Breast epithelium (tissue), 4 donors: ENCODE results near the gene NUDT19. TPM values are rescaled to one million over a fixed set of nuclear protein-coding genes. Genes with fewer than 3 reads are reported as not detected.
A peak's percentile ranks its signal among the peaks of the same experiment; 100 is the strongest.

Experiments
- DNase-seq, 2 donors: peaks; one replicate each; pipeline ENCODE4 v3.0.0-alpha.2; 2019; ENCODE audit warnings: low spot score in 2 of 2
- H3K27ac ChIP-seq, 2 donors: fragments of 200-600 bp; sonication (generic) in 1 of 2; one replicate each; pipeline ENCODE4 v1.5.1; 2016 to 2019; ENCODE audit warnings: mild to moderate bottlenecking in 1 of 2
- H3K27me3 ChIP-seq, 2 donors: fragments of 200-600 bp; sonication (generic) in 1 of 2; one replicate each; pipeline versions ENCODE4 v1.5.1 to v1.6.0; 2017 to 2019; ENCODE audit warnings: control low read depth in 1 of 2, mild to moderate bottlenecking in 1 of 2
- H3K36me3 ChIP-seq: fragments of 200-600 bp; one replicate; pipeline ENCODE4 v1.5.1; 2019
- H3K4me1 ChIP-seq, 2 donors: fragments of 200-600 bp; sonication (generic); one replicate each; pipeline ENCODE4 v1.5.1; 2016 to 2019; ENCODE audit warnings: control low read depth in 1 of 2
- H3K4me3 ChIP-seq, 3 donors: fragments of 200-600 bp; sonication (generic); 1 replicate in 2 of 3; 2 replicates in 1 of 3; pipeline ENCODE4 v1.5.1; 2016 to 2019; ENCODE audit warnings: mild to moderate bottlenecking in 3 of 3, moderate library complexity in 2 of 3
- H3K9me3 ChIP-seq, 2 donors: fragments of 200-600 bp; sonication (generic) in 1 of 2; one replicate each; pipeline ENCODE4 v1.5.1; 2016 to 2019; ENCODE audit warnings: control low read depth in 1 of 2
- POLR2A ChIP-seq: fragments of 450-650 bp; IDR thresholded peaks from one replicate; pipeline ENCODE4 v1.6.1; 2016; ENCODE audit warnings: antibody characterized with exemption, mild to moderate bottlenecking, moderate library complexity
- POLR2AphosphoS5 ChIP-seq, 3 donors: sonication (generic); formaldehyde crosslinking; IDR thresholded peaks; one replicate each; pipeline ENCODE4 v1.6.1; 2017; ENCODE audit warnings: antibody characterized with exemption in 3 of 3
- intact Hi-C: fragments of 100-400 bp; cut with DNase I; formaldehyde crosslinking; loops from one replicate; pipeline ENCODE4 v1.15.1; 2023; ENCODE audit warnings: low total_unique reads
- total RNA-seq, 3 donors: library from RNA; depleted of rRNA; stranded (reverse); fragments of >200 nt; gene quantifications; one replicate each; pipeline ENCODE4 v1.1.0, GENCODE V29; 2016
- TF ChIP-seq, protein P1 (sequence below), 3 donors: fragments of 450-650 bp; IDR thresholded peaks; one replicate each; pipeline ENCODE4 v1.5.1; 2016 to 2017; ENCODE audit warnings: antibody characterized with exemption in 3 of 3, mild to moderate bottlenecking in 3 of 3, moderate library complexity in 3 of 3

The NUDT19 gene
- total RNA-seq, 3 donors from 2014 or later: 7.2 to 9.5 (median 8.0) TPM

DNA sequence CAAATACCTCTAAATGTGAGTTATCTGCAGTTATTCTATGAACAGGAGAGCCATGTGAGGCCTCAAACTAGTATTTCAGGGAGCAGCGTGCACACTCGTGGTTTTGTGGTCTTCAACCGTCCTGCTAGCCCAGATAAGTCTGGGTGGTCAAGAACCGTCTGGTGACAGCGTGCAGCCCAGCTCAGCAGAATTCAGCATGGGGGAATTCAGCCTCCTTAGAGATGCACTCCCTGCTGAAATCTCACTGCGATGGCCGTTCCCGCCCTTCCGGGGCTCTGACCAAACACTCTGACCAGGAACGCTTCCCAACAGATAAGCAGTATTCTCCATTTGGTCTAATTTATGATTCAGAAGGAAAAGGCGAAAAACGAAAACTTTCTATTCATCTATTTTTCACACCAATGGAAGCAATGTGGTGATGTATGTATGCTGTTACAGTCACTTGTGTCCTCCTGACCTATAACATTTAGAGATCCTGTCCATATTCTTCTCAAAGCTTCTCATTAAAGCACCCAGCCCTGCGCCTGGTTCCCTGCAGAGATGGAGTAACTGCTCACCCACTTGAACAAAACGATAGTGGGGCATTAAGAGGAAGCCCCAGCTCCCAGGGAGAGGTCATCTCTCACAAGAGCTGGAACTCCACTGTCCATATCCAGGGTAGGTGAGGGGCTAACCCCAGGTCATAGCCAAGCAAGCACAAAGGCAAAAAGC lies 19.6 kb upstream of the NUDT19 start:
- TF ChIP-seq, protein P1, sequence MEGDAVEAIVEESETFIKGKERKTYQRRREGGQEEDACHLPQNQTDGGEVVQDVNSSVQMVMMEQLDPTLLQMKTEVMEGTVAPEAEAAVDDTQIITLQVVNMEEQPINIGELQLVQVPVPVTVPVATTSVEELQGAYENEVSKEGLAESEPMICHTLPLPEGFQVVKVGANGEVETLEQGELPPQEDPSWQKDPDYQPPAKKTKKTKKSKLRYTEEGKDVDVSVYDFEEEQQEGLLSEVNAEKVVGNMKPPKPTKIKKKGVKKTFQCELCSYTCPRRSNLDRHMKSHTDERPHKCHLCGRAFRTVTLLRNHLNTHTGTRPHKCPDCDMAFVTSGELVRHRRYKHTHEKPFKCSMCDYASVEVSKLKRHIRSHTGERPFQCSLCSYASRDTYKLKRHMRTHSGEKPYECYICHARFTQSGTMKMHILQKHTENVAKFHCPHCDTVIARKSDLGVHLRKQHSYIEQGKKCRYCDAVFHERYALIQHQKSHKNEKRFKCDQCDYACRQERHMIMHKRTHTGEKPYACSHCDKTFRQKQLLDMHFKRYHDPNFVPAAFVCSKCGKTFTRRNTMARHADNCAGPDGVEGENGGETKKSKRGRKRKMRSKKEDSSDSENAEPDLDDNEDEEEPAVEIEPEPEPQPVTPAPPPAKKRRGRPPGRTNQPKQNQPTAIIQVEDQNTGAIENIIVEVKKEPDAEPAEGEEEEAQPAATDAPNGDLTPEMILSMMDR (IDR thresholded peaks at IDR 0.05): no peak
- no peak for TF ChIP-seq POLR2A
- TF ChIP-seq POLR2AphosphoS5 (IDR thresholded peaks at IDR 0.05): no peak
- Histone ChIP-seq H3K36me3 (no peaks in the 10 kb centered on the region), H3K27me3 (peaks cover 3 to 12% of the 10 kb centered on the region in 2 donors), H3K27ac (no peak overlapping the region), H3K4me1 (peaks cover 3 to 6% of the 10 kb centered on the region in 2 donors), H3K9me3 (no peaks in the 10 kb centered on the region), H3K4me3 (no peak overlapping the region)
- no peak for DNase-seq
- intact Hi-C loops: no loop called here

DNA sequence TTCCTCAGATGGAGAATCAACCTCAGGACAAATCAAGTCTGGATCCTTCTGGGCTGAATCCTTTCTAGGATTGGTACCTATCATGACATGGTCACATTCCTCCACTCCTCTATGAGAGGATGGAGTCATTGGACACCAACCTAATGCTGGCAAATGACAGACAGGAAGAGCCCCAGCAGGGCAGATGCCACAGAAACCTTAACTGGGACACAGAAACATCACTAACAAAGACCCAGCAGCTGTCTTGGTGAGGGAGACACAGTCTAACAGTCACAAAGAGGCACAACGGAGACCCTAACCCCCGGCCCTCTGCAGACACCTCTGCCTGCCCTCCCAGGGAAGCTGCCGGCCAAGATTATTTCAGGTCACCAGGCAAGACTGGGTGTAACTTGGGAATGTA lies 18.8 kb upstream of the NUDT19 start:
- TF ChIP-seq POLR2AphosphoS5 (IDR thresholded peaks at IDR 0.05) (no peak), POLR2A (no peak)
- TF ChIP-seq, protein P1 (IDR thresholded peaks at IDR 0.05): no peak
- DNase-seq: no peak
- intact Hi-C loops: no loop called here
- Histone ChIP-seq H3K4me1 (peaks cover 3 to 6% of the 10 kb centered on the region in 2 donors), H3K4me3 (no peak overlapping the region), H3K27me3 (peaks cover 3 to 12% of the 10 kb centered on the region in 2 donors), H3K36me3 (no peaks in the 10 kb centered on the region), H3K27ac (no peak overlapping the region), H3K9me3 (no peaks in the 10 kb centered on the region)

DNA sequence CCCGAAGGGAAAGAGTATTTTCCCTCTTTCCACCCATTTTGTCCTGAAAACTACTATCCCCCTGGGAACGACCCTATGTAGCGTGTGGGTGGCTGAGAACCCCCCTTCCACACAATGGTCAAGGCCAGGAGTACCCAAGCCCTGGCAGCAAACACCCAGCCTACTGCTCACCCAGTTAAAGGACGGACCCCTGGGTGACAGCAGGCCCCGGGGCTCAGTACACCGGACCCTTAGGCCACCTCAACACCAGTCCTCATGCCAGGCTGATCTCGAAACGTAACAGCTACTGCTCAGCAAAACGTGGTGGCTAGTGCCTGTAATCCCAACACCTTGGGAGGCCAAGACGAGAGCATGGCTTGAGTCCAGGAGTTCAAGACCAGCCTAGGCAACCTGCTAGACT lies 18.0 kb upstream of the NUDT19 start:
- Histone ChIP-seq H3K4me1 (peaks cover 3 to 6% of the 10 kb centered on the region in 2 donors), H3K9me3 (no peaks in the 10 kb centered on the region), H3K4me3 (peak overlapping the region in 1 of 3 donors; percentile 92), H3K36me3 (no peaks in the 10 kb centered on the region), H3K27ac (no peak overlapping the region), H3K27me3 (peaks cover 3 to 12% of the 10 kb centered on the region in 2 donors)
- no peak for DNase-seq
- intact Hi-C loops: no loop called here
- TF ChIP-seq POLR2A: no peak
- TF ChIP-seq POLR2AphosphoS5 (IDR thresholded peaks at IDR 0.05): no peak
- TF ChIP-seq, protein P1 (IDR thresholded peaks at IDR 0.05): no peak

DNA sequence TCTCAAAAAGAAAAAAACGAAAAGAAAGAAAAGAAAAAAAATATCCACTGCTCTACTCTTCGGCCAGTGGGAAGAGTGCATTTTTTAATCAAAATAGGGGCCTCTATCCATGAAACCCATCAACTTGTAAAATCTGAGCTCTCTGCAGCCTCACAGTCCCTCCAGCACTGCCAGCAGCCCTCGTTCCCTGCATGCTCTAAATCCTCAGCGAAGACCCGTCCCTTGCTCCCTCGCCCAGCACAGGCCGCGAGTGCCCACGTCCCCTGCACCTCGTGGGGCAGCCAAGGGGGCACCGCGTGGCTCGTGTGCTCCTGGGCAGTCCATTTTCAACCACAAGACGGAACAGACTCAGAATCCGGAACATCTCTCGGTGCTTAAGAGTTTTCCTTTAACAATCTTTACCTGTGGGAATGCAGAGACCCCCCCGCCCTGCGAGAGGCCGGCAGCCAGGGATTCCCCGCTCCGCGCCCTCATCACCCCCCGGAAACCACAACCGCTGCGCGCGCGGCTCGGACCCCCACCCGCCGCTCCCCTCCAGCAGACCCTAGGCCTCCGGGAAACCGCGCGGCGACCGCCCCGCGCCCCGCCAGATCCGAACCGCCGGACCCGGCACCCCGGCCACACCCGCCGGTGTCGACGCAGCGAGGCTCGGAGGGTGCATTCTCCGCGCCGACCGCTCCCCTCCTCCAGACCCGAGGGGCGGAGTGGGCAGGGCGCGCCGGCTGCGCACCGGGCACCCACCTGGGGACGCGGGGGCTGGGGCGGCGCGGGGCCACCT lies 17.3 kb upstream of the NUDT19 start:
- TF ChIP-seq POLR2A: no peak
- TF ChIP-seq, protein P1 (IDR thresholded peaks at IDR 0.05): no peak
- no peak for TF ChIP-seq POLR2AphosphoS5 (IDR thresholded peaks at IDR 0.05)
- Histone ChIP-seq H3K27me3 (peaks cover 3 to 12% of the 10 kb centered on the region in 2 donors), H3K4me1 (peaks cover 3 to 6% of the 10 kb centered on the region in 2 donors), H3K36me3 (no peaks in the 10 kb centered on the region), H3K27ac (peak overlapping the region; percentile 75 to 84), H3K9me3 (no peaks in the 10 kb centered on the region), H3K4me3 (peak overlapping the region; percentile 92 to 95 (median 93))
- DNase-seq: no peak
- intact Hi-C loops: no loop called here
